ENCODE data around the gene RDH14. TPM values are rescaled to one million over a fixed set of nuclear protein-coding genes. Genes with fewer than 3 reads are reported as not detected.

RDH14 gene
- total and polyA plus RNA-seq, 4 donors: 10.8 to 32.3 (median 23.9) TPM

- 93 to 100% methylated on average over 2 of the region's 2 CpGs for WGBS, 2 donors
- DNase-seq (no peak), ATAC-seq (ENCODE audit: low FRiP score) (no peak)
- no peaks in the 10 kb centered on the region for H3K4me1 ChIP-seq (ENCODE audit: control insufficient read depth in 1 of 2, insufficient read depth in 2 of 2, low read length in 2 of 2)
- H3K27me3 ChIP-seq (ENCODE audit: control insufficient read depth in 1 of 2, insufficient read depth in 2 of 2, low read length in 1 of 2): no peaks in the 10 kb centered on the region
- intact Hi-C loops (cut with DNase I): loop anchor here in 1 of 2 donors (5.0 kb wide), 1 partner anchor 921 kb away; no protein-coding TSS in a partner anchor
- H3K9me3 ChIP-seq (ENCODE audit: control insufficient read depth, low read length): no peaks in the 10 kb centered on the region
- peaks cover 0 to 2% of the 10 kb centered on the region in 2 donors for H3K36me3 ChIP-seq (ENCODE audit: control insufficient read depth in 1 of 2, insufficient read depth in 2 of 2, low read length in 1 of 2)
- no peak overlapping the region for H3K4me3 ChIP-seq (ENCODE audit: low read length in 2 of 2)
- no peak overlapping the region for H3K27ac ChIP-seq (ENCODE audit: low read depth in 1 of 2, low read length in 2 of 2)
Measured at GRCh38 chr2:18540872-18541271, 19.6 kb downstream of the RDH14 start.

- H3K36me3 ChIP-seq (ENCODE audit: control insufficient read depth in 1 of 2, insufficient read depth in 2 of 2, low read length in 1 of 2): peaks cover 0 to 2% of the 10 kb centered on the region in 2 donors
- intact Hi-C loops (cut with DNase I): no loop called here
- no peak overlapping the region for H3K27ac ChIP-seq (ENCODE audit: low read depth in 1 of 2, low read length in 2 of 2)
- no peaks in the 10 kb centered on the region for H3K27me3 ChIP-seq (ENCODE audit: control insufficient read depth in 1 of 2, insufficient read depth in 2 of 2, low read length in 1 of 2)
- H3K9me3 ChIP-seq (ENCODE audit: control insufficient read depth, low read length): no peaks in the 10 kb centered on the region
- ATAC-seq (ENCODE audit: low FRiP score) (no peak), DNase-seq (no peak)
- no peaks in the 10 kb centered on the region for H3K4me1 ChIP-seq (ENCODE audit: control insufficient read depth in 1 of 2, insufficient read depth in 2 of 2, low read length in 2 of 2)
- no peak overlapping the region for H3K4me3 ChIP-seq (ENCODE audit: low read length in 2 of 2)
- 95 to 100% methylated on average over 1 of the region's 1 CpG for WGBS, 2 donors
Measured at GRCh38 chr2:18536697-18537096, 23.8 kb downstream of the RDH14 start.

- DNase-seq (no peak), ATAC-seq (ENCODE audit: low FRiP score) (no peak)
- H3K4me1 ChIP-seq (ENCODE audit: control insufficient read depth in 1 of 2, insufficient read depth in 2 of 2, low read length in 2 of 2): no peaks in the 10 kb centered on the region
- WGBS, 2 donors: 64 to 65% methylated on average over 7 of the region's 7 CpGs
- no peak overlapping the region for H3K27ac ChIP-seq (ENCODE audit: low read depth in 1 of 2, low read length in 2 of 2)
- H3K36me3 ChIP-seq (ENCODE audit: control insufficient read depth in 1 of 2, insufficient read depth in 2 of 2, low read length in 1 of 2): peaks cover 0 to 2% of the 10 kb centered on the region in 2 donors
- no peak overlapping the region for H3K4me3 ChIP-seq (ENCODE audit: low read length in 2 of 2)
- intact Hi-C loops (cut with DNase I): no loop called here
- H3K27me3 ChIP-seq (ENCODE audit: control insufficient read depth in 1 of 2, insufficient read depth in 2 of 2, low read length in 1 of 2): no peaks in the 10 kb centered on the region
- no peaks in the 10 kb centered on the region for H3K9me3 ChIP-seq (ENCODE audit: control insufficient read depth, low read length)
Measured at GRCh38 chr2:18536100-18536499, 24.4 kb downstream of the RDH14 start.

GRCh38 chr2:18531194-18531593 lies 29.3 kb downstream of the RDH14 start:
- no peak for ATAC-seq (ENCODE audit: low FRiP score)
- no peaks in the 10 kb centered on the region for H3K9me3 ChIP-seq (ENCODE audit: control insufficient read depth, low read length)
- 7 to 10% methylated on average over 1 of the region's 1 CpG for WGBS, 2 donors

GRCh38 chr2:18527822-18528221 lies 32.6 kb downstream of the RDH14 start:
- no peaks in the 10 kb centered on the region for H3K27me3 ChIP-seq (ENCODE audit: control insufficient read depth in 1 of 2, insufficient read depth in 2 of 2, low read length in 1 of 2)
- no peak overlapping the region for H3K4me3 ChIP-seq (ENCODE audit: low read length in 2 of 2)
- no peaks in the 10 kb centered on the region for H3K4me1 ChIP-seq (ENCODE audit: control insufficient read depth in 1 of 2, insufficient read depth in 2 of 2, low read length in 2 of 2)
- H3K27ac ChIP-seq (ENCODE audit: low read depth in 1 of 2, low read length in 2 of 2): no peak overlapping the region
- intact Hi-C loops (cut with DNase I): loop anchor here (10.0 kb wide), 2 partner anchors 457 to 1337 kb away; no protein-coding TSS in a partner anchor
- DNase-seq (no peak), ATAC-seq (ENCODE audit: low FRiP score) (no peak)
- 75% methylated on average over 4 of the region's 4 CpGs for WGBS, 2 donors
- H3K9me3 ChIP-seq (ENCODE audit: control insufficient read depth, low read length): no peaks in the 10 kb centered on the region
- H3K36me3 ChIP-seq (ENCODE audit: control insufficient read depth in 1 of 2, insufficient read depth in 2 of 2, low read length in 1 of 2): no peaks in the 10 kb centered on the region

More at GRCh38 chr2:18531194-18531593, 29.3 kb downstream of the RDH14 start:
- Histone ChIP-seq H3K4me1 (ENCODE audit: control insufficient read depth in 1 of 2, insufficient read depth in 2 of 2, low read length in 2 of 2) (no peaks in the 10 kb centered on the region), H3K36me3 (ENCODE audit: control insufficient read depth in 1 of 2, insufficient read depth in 2 of 2, low read length in 1 of 2) (no peaks in the 10 kb centered on the region), H3K27me3 (ENCODE audit: control insufficient read depth in 1 of 2, insufficient read depth in 2 of 2, low read length in 1 of 2) (no peaks in the 10 kb centered on the region), H3K4me3 (ENCODE audit: low read length in 2 of 2) (no peak overlapping the region), H3K27ac (ENCODE audit: low read depth in 1 of 2, low read length in 2 of 2) (no peak overlapping the region)
- no peak for DNase-seq
- intact Hi-C loops (cut with DNase I): no loop called here

GRCh38 chr2:18527326-18527725 lies 33.1 kb downstream of the RDH14 start:
- Histone ChIP-seq H3K36me3 (ENCODE audit: control insufficient read depth in 1 of 2, insufficient read depth in 2 of 2, low read length in 1 of 2) (no peaks in the 10 kb centered on the region), H3K4me3 (ENCODE audit: low read length in 2 of 2) (no peak overlapping the region), H3K4me1 (ENCODE audit: control insufficient read depth in 1 of 2, insufficient read depth in 2 of 2, low read length in 2 of 2) (no peaks in the 10 kb centered on the region), H3K27ac (ENCODE audit: low read depth in 1 of 2, low read length in 2 of 2) (no peak overlapping the region), H3K27me3 (ENCODE audit: control insufficient read depth in 1 of 2, insufficient read depth in 2 of 2, low read length in 1 of 2) (no peaks in the 10 kb centered on the region), H3K9me3 (ENCODE audit: control insufficient read depth, low read length) (no peaks in the 10 kb centered on the region)
- DNase-seq (no peak), ATAC-seq (ENCODE audit: low FRiP score) (no peak)
- intact Hi-C loops (cut with DNase I): loop anchor here (10.0 kb wide), 2 partner anchors 457 to 1337 kb away; no protein-coding TSS in a partner anchor
- 68 to 88% methylated on average over 2 of the region's 2 CpGs for WGBS, 2 donors

GRCh38 chr2:18526429-18526828 lies 34.0 kb downstream of the RDH14 start:
- Histone ChIP-seq H3K9me3 (ENCODE audit: control insufficient read depth, low read length) (no peaks in the 10 kb centered on the region), H3K4me1 (ENCODE audit: control insufficient read depth in 1 of 2, insufficient read depth in 2 of 2, low read length in 2 of 2) (no peaks in the 10 kb centered on the region), H3K27ac (ENCODE audit: low read depth in 1 of 2, low read length in 2 of 2) (no peak overlapping the region), H3K36me3 (ENCODE audit: control insufficient read depth in 1 of 2, insufficient read depth in 2 of 2, low read length in 1 of 2) (no peaks in the 10 kb centered on the region), H3K4me3 (ENCODE audit: low read length in 2 of 2) (no peak overlapping the region), H3K27me3 (ENCODE audit: control insufficient read depth in 1 of 2, insufficient read depth in 2 of 2, low read length in 1 of 2) (no peaks in the 10 kb centered on the region)
- DNase-seq (no peak), ATAC-seq (ENCODE audit: low FRiP score) (no peak)
- 70 to 75% methylated on average over 7 of the region's 7 CpGs for WGBS, 2 donors
- intact Hi-C loops (cut with DNase I): loop anchor here (10.0 kb wide), 2 partner anchors 458 to 1338 kb away; no protein-coding TSS in a partner anchor

- Histone ChIP-seq H3K36me3 (ENCODE audit: control insufficient read depth in 1 of 2, insufficient read depth in 2 of 2, low read length in 1 of 2) (no peaks in the 10 kb centered on the region), H3K27ac (ENCODE audit: low read depth in 1 of 2, low read length in 2 of 2) (no peak overlapping the region), H3K27me3 (ENCODE audit: control insufficient read depth in 1 of 2, insufficient read depth in 2 of 2, low read length in 1 of 2) (no peaks in the 10 kb centered on the region), H3K9me3 (ENCODE audit: control insufficient read depth, low read length) (no peaks in the 10 kb centered on the region), H3K4me1 (ENCODE audit: control insufficient read depth in 1 of 2, insufficient read depth in 2 of 2, low read length in 2 of 2) (peaks cover 0 to 1% of the 10 kb centered on the region in 2 donors), H3K4me3 (ENCODE audit: low read length in 2 of 2) (no peak overlapping the region)
- intact Hi-C loops (cut with DNase I): loop anchor here (10.0 kb wide), 2 partner anchors 459 to 1339 kb away; no protein-coding TSS in a partner anchor
- WGBS, 2 donors: 96 to 100% methylated on average over 3 of the region's 3 CpGs
- ATAC-seq (ENCODE audit: low FRiP score) (no peak), DNase-seq (no peak)
Measured at GRCh38 chr2:18525852-18526251, 34.6 kb downstream of the RDH14 start.

GRCh38 chr2:18525236-18525635 lies 35.2 kb downstream of the RDH14 start:
- H3K27me3 ChIP-seq (ENCODE audit: control insufficient read depth in 1 of 2, insufficient read depth in 2 of 2, low read length in 1 of 2): no peaks in the 10 kb centered on the region
- no peak overlapping the region for H3K27ac ChIP-seq (ENCODE audit: low read depth in 1 of 2, low read length in 2 of 2)
- WGBS, 2 donors: 97 to 98% methylated on average over 2 of the region's 2 CpGs
- H3K4me1 ChIP-seq (ENCODE audit: control insufficient read depth in 1 of 2, insufficient read depth in 2 of 2, low read length in 2 of 2): peaks cover 0 to 3% of the 10 kb centered on the region in 2 donors
- no peak for DNase-seq
- no peak overlapping the region for H3K4me3 ChIP-seq (ENCODE audit: low read length in 2 of 2)
- no peaks in the 10 kb centered on the region for H3K9me3 ChIP-seq (ENCODE audit: control insufficient read depth, low read length)
- ATAC-seq (ENCODE audit: low FRiP score): no peak
- no peaks in the 10 kb centered on the region for H3K36me3 ChIP-seq (ENCODE audit: control insufficient read depth in 1 of 2, insufficient read depth in 2 of 2, low read length in 1 of 2)
- intact Hi-C loops (cut with DNase I): loop anchor here (10.0 kb wide), 2 partner anchors 460 to 1340 kb away; no protein-coding TSS in a partner anchor

All from aorta (tissue), 5 donors.